Limb (tissue), 2 donors: Measurements from ENCODE around the gene CCL7.
"Not testable (repeated sequence)": the region's sequence is repeated elsewhere in the genome, so short reads cannot be mapped to it uniquely, and the experiment has no call there.

Experiments
- DNase-seq, 2 donors: peaks; one replicate each; pipeline ENCODE4 v3.0.0-alpha.2; 2016; ENCODE audit errors: extremely low spot score in 2 of 2

Gene CCL7

GRCh38 chr17:34269969-34270368 is at the start of gene CCL7:
Gene CCL7 (plus strand): TSS chr17:34270221. CDS start chr17:34270291, 70 bp downstream.
- no peak for DNase-seq

GRCh38 chr17:34220752-34221395 is 49.1 kb upstream of the CCL7 start:
- DNase-seq, result no peak

- DNase-seq, result no peak
Observed at GRCh38 chr17:34221411-34221810, 48.6 kb upstream of the CCL7 start.

GRCh38 chr17:34222722-34223497 is 47.1 kb upstream of the CCL7 start:
- DNase-seq, result no peak

- DNase-seq, result no peak
Observed at GRCh38 chr17:34225046-34225445, 45.0 kb upstream of the CCL7 start.

GRCh38 chr17:34226011-34226743 is 43.8 kb upstream of the CCL7 start:
- no peak for DNase-seq

- DNase-seq, result no peak
Observed at GRCh38 chr17:34226744-34227034, 43.3 kb upstream of the CCL7 start.

- DNase-seq, result not testable (repeated sequence)
Observed at GRCh38 chr17:34227293-34227692, 42.7 kb upstream of the CCL7 start.

GRCh38 chr17:34227707-34228106 is 42.3 kb upstream of the CCL7 start:
- no peak for DNase-seq

- DNase-seq, result no peak
Observed at GRCh38 chr17:34228781-34229180, 41.2 kb upstream of the CCL7 start.

GRCh38 chr17:34230342-34230741 is 39.7 kb upstream of the CCL7 start:
- no peak for DNase-seq

GRCh38 chr17:34234616-34235015 is 35.4 kb upstream of the CCL7 start:
- DNase-seq, result no peak

- peak in 1 of 2 donors; percentile 62 for DNase-seq
Observed at GRCh38 chr17:34235389-34236028, 34.5 kb upstream of the CCL7 start.

- DNase-seq, result no peak
Observed at GRCh38 chr17:34236281-34236892, 33.6 kb upstream of the CCL7 start.

GRCh38 chr17:34237458-34237857 is 32.6 kb upstream of the CCL7 start:
- DNase-seq, result no peak

GRCh38 chr17:34241062-34241461 is 29.0 kb upstream of the CCL7 start:
- DNase-seq, result peak; percentile 47 to 62

- no peak for DNase-seq
Observed at GRCh38 chr17:34242587-34243363, 27.2 kb upstream of the CCL7 start.

- DNase-seq, result no peak
Observed at GRCh38 chr17:34243364-34244320, 26.4 kb upstream of the CCL7 start.

GRCh38 chr17:34245351-34245905 is 24.6 kb upstream of the CCL7 start:
- DNase-seq, result no peak
